ENCODE measurements around the gene THAP11. TPM values are rescaled to one million over a fixed set of nuclear protein-coding genes. Genes with fewer than 3 reads are reported as not detected.
A peak's percentile ranks its signal among the peaks of the same experiment; 100 is the strongest.
"Not testable (repeated sequence)": the region's sequence is repeated elsewhere in the genome, so short reads cannot be mapped to it uniquely, and the experiment has no call there.

The THAP11 gene
- polyA plus RNA-seq, 10 donors: 20.1 to 29.7 (median 24.6) TPM

DNA sequence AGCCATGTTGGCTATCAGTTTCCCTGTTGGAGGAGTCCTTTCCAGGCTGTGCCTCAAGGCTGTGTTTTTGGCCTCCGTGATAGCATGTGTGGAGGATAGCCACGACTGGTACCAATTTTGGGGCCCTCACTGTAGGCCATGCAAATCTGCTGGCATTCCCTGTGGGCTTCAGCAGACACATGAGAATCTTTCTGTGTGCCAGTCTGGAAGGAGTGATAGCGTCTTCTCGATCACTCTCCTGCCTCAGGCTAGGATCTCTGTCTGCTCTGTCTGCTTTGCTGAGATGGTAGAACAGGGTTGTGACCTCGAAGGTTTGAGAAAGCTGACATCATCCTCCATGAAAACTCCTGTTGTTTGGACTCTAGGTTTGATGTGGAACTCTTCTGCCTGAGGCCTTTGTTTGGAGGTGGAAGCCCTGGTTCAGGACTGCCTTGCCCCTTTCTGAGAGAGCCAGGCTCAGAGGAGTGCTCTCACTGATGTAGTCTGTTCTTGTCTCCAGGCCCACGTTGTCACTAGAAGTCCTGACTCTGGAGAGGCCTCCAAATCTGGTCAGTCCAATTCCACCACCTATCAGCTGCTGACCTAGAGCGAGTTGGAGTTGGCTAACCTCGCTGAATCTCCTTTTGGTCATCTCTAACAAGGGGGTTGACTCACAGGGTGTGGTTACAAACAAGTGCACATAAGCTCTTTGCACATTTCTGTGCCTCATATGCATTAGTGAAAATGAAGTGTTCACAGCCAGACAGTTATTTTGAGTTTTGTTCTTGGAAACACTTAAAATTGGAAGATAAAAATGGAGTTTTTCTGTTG, 18.7 kb downstream of the THAP11 start:
- no peak for DNase-seq

DNA sequence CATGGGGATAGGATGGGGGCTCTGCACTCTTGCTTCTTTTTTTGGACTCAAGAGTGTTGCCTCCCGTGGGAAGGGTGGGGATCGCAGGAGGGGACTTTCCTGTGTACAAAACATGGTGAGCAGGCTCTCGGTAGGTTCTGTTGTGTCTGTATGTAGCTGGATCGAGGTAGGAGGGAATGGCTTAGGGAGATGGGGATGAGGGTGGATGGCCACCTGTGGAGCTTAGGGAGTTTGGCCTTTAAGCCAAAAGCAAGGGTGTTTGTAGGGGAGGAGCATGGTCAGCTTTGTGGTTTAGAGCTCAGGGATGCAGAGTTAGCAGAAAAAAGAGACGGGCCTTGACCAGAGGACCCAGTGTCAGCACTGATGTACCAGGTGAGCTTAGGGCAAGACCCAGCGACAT, 19.8 kb downstream of the THAP11 start:
- DNase-seq: no peak

DNA sequence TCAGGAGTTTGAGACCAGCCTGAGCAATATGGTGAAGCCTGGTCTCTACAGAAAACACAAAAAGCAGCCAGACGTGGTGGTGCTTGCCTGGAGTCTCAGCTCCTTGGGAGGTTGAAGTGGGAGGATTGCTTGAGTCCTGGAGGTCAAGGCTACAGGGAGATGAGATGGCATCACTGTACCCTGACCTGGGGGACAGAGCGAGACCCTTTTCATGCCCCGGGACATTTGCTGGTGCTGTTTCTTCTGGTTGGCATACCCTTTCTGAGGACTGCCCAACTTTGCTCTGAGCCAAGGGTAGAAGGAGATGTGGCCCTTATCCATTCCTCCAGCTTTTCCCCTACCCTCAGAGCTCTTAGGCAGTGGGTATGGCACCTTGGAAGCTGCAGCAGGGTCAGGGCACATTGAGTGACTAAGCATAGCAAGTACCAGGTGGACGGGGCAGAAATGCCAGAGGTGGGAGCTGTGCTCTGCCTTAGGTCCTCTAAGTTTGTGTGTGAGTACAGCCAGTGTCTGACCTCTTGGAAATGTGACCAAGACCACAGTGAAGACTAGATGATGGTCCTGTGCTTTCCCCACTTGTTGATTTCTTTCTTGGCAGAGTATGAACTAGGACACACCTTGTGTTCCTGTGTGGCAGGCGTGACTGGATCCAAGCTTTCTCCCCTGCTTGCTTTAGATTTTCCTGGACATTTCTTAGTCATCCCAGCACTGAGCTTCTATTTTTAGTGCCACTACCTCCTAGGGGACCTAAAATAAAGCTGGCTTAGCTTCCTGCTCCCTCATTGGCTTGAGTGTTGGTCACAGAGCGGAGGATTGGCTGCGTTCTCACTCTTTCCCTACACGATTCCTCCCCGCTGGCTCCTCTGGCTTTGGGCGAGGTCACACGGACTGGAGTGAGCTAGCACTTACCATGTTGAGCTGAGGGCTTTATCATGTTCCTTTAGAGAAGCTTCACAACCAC, 20.8 kb downstream of the THAP11 start:
- DNase-seq: peak; percentile 67 to 81 (median 78)

DNA sequence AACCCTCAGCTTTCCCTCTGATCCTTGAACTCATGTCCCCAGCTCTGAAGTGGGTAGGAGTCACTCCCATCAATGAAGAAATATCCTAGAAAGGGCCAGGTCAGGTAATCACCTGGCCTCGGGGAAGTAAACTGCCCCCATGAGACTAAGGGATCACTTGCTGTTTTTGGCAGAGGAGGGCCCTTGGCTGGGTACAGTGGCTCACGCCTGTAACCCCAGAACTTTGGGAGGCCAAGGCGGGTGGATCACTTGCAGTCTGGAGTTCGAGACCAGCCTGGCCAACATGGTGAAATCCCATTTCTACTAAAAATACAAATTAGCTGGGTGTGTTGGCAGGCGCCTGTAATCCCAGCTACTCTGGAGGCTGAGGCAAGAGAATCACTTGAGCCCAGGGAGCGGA, 21.9 kb downstream of the THAP11 start:
- not testable (repeated sequence) for DNase-seq

DNA sequence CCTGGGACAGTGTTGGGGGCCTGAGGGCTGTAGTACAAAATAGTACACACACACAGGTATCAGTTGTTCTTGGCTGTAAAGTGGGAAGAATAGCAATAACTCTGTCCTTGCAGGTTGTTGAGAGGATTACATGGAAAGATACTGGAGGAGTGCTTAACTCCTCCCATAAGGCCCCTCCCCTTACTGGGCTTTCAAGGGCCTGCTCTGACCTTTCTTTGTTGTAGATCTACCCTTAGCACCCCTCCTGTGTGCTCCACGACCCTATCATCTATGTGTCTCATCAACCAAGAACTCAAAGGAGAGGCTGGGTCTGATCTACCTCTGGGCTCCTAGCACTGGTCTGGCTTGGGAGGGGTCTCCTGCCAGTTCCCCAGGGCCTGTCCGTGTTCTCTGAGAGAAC, 22.5 kb downstream of the THAP11 start:
- DNase-seq: no peak

DNA sequence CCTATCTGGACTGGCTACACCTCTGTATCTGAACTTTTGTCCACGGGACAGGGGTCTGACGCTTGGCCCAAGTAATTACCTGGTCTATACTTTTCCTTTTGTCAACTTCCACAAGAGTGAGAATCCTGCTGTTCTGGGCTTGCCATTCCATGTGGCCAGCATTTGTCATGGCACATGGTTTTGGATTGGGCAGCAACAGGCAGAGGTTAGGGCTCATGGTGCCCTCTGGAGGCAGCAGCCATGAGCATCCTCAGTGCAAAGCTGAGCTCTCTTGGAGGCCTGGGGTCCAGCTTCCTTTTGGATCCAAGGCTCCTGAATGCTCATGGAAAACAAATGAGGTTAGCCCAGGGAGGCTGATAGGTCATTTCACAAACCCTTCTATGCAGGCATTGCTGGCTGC, 23.2 kb downstream of the THAP11 start:
- DNase-seq: no peak

DNA sequence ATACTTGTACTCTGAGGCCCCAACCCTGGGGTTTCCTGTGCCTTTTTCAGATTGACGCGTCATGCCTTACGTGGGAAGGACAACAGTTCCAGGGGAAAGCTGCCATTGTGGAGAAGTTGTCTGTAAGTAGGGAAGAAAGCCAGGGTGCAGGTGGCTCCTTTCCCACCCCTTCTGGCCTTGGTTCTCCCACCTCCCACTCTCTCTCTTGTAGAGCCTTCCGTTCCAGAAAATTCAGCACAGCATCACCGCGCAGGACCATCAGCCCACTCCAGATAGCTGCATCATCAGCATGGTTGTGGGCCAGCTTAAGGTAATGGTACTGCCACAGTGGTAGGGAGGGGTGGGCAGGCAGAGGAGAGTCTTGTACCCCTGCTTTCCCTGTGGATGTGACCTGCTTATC, 26.2 kb downstream of the THAP11 start:
- DNase-seq: no peak

DNA sequence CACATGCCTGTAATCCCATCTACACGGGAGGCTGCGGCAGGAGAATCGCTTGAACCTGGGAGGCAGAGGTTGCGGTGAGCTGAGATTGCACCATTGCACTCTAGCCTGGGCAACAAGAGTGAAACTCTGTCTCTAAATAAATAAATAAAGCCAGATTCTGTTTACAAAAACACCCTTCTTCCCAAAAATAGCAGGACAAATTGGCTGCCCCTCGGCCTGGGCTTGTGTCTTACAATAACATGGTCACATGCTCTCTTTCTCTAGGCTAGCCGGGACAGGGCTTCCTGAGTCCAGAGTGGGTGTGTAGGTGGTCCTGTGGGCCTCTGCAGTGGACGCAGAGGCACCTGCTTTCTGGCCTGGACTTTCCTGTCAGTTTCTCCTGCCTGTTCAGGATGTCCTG, 27.5 kb downstream of the THAP11 start:
- DNase-seq: no peak

DNA sequence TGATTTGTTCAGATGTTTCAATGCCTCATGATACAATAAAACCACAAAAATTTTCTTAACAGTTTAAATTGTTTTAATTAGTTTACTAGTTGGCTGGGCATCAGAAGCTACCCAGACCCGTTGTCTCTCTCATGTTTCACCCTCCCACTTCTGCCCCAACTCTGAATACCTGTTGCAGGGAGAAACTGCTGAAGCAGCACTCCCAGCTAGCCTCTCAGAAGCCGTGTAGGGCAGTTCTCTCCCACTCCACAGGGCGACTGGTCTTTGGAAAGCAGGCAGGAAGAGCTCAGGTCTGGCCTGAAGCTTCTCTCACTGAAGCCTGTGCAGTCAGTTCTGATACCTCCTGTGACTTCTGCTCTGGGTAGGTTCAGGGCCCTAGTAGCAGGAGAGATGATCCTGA, 29.1 kb downstream of the THAP11 start:
- DNase-seq: no peak

DNA sequence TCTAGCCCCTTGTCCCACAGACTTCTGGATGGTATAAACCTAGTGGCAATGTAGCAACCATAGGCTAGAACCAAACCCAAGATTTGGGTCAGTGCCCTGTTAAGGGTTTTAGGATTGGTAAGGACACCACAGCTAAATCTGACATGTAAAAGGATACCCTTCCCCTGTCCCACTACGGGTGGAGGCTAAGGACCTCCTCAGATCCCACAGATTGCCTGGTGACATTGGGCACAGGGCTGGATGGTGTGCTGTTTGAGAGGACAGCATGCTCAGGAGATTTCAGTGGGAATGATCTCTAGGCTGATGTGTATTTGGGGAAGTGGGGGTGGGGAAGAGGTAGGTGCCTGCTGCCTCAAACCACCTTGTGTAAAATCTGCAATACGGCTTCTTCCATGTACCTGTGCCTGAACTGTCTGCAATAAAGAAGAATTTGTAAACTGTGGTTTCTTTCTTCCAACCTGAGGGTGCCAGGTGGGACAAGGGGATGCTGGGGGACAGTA, 30.1 kb downstream of the THAP11 start:
- no peak for DNase-seq

DNA sequence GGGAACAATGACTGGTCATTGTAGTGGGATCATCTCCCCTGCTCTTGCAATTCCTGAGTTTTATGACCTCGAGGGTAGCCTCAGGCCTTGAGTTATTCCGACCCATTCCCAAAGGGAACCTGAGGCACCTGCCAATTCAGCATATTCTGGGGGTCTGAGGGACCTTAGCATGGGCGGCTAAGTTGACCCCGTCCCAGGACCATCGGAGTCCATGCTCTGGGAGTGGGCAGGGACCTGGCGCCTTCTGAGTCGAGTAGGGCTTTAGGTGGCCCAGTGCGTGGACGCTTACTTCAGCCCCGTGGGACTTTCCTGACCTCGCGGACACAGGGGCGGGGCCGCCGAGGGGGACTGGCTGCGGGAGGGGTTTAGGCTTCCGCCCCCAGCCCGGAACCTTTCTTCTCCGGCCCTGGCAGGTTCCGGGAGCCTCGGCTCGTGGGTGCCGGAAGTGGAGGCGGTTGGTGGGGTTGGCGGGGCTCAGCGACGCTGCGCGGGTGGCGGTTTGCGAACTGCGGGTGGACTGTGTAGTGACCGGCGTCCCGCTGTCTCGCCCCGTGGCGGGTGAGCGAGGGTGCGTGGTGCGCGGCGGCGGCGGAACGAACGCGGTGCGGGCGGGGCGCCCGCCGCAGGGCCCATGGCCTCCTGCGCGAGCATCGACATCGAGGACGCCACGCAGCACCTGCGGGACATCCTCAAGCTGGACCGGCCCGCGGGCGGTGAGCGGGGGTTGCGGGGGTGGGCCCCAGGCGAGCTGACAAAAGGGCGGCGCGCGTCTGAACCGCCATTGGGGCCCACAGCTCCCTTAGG, 30.7 kb downstream of the THAP11 start, which contains the start of gene EDC4:
TSS of gene EDC4 (plus strand) at position 422 of the 804 bp plus-strand sequence. CDS start at position 632, 210 bp downstream.
- peak; percentile 66 to 91 (median 82) for DNase-seq

DNA sequence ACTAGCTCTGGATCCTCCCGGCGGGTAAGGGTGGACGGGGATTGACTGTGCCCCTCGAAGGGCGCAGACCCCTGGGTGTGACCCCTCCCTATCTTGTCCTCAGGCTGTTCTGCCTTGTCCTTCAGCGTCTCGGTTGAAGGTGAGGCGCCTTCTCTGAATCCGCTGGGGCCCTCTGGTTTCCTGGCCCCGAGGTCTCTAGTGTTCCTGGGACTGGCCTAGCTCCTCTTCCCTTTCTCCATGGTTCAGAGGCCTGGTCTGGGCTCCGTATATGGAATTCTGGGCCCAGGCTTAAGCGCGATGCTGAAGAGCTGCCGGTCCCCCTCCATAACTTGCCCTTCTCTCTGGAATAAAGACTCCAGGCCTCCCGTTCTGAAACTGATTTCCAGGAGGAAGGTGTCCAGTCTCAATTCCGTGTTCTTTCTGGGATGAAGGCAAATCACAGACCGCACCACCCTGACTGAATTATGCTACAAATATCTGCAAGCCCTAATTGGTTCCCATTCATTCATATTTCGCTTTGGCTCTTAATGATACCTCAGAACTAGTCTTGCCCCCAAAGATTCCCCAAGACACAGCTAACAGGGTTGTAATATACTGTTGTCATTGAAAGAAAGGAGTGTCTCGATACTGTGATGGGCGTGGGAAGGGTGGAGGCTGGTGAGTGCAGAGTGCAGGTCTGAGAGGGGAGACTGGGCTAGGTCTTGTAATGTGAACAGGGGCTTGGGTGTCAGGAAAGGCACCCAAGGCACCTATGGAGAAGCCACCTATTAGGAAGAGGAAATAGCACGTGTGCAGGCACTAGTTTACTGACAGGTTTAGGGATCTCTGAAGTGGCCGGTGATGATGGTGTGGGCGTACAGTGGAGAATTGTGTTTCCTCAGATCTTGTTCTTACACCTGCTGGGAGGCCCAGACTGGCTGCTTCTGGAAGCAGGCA, 31.6 kb downstream of the THAP11 start:
- no peak for DNase-seq

DNA sequence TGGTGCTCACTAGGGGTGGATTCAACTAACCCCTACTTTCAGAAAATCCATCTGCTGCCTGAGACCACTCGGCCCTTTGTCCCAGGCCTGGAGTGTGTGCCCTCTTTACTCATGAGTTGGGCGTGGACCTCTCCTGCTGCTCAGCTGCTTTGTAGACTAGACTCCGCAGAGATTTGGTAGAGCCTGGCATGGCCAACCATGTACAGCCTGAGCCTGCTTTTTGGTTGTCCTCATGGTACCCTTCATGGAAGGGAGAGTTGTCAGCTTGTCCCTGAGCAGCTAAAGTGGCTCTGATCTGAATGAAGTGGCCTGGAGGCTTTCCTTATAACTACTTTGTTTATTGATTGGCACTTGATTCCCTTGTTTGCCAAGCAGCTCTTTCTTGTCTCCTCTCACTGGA, 32.3 kb downstream of the THAP11 start:
- DNase-seq: no peak

DNA sequence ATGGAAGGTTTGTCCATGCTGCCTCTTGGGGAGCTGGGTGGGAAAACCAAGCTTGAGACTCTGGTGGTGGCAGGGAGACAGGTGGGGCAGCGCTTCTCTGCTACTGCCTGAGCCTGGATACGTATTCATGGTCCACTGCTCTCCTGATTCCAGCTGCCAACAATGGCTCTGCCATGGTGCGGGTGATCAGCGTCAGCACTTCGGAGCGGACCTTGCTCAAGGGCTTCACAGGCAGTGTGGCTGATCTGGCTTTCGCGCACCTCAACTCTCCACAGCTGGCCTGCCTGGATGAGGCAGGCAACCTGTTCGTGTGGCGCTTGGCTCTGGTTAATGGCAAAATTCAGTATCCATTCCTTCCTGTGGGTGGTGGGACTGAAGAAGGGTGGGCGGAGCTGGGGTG, 34.9 kb downstream of the THAP11 start:
- DNase-seq: no peak

DNA sequence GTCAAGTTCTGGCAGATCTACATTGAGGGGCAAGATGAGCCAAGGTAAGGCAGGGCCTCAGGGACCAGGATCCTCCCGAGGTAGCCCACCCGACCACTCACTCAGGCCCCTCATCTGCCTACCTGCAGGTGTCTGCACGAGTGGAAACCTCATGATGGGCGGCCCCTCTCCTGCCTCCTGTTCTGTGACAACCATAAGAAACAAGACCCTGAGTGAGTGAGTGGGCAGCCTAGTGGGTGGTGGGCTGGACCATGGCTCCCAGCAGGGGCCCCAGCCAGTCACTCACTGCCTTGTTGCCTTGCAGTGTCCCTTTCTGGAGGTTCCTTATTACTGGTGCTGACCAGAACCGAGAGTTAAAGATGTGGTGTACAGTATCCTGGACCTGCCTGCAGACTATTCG, 36.1 kb downstream of the THAP11 start:
- no peak for DNase-seq

DNA sequence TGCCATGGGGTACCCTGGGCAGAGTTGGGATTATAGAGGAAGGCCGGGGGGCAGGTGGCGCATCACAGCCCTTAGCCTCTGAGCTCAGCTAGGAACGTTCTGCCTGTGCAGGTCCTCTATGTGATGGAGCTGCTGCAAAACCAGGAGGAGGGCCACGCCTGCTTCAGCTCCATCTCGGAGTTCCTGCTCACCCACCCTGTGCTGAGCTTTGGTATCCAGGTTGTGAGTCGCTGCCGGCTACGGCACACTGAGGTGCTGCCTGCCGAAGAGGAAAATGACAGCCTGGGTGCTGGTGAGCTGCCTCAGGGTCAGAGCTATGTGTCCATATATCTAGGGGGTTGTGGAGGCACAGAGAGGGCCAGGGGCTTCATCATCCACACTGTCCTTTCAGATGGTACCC, 36.7 kb downstream of the THAP11 start:
- DNase-seq: no peak

DNA sequence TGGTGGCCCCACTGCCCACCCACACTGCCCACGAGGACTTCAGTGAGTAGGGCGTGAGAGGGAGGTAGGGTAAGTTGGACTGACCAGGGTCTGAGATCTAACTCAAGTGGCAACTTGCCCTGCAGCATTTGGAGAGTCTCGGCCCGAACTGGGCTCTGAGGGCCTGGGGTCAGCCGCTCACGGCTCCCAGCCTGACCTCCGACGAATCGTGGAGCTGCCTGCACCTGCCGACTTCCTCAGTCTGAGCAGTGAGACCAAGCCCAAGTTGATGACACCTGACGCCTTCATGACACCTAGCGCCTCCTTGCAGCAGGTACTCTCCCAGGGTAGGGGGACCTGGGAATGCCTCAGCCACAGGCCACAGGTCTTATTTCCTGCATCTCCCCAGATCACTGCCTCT, 37.3 kb downstream of the THAP11 start:
- no peak for DNase-seq

DNA sequence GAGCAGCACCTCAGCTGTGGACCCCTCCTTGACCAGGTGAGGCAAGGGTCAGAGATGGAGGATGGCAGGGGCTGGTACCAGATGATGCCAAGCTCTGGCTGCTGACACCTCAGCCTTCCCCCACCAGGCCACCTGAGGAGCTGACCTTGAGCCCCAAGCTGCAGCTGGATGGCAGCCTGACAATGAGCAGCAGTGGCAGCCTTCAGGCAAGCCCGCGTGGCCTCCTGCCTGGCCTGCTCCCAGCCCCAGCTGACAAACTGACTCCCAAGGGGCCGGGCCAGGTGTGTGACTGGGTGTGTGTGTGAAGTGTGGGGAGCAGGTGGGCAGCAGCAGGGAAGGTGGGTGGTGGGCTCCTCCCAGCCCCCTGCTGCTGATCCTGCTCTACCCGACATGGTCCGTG, 37.8 kb downstream of the THAP11 start:
- no peak for DNase-seq

DNA sequence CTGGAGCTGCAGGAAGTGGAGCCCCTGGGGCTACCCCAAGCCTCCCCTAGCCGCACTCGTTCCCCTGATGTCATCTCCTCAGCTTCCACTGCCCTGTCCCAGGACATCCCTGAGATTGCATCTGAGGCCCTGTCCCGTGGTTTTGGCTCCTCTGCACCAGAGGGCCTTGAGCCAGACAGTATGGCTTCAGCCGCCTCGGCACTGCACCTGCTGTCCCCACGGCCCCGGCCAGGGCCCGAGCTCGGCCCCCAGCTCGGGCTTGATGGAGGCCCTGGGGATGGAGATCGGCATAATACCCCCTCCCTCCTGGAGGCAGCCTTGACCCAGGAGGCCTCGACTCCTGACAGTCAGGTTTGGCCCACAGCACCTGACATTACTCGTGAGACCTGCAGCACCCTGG, 38.5 kb downstream of the THAP11 start:
- DNase-seq: no peak

DNA sequence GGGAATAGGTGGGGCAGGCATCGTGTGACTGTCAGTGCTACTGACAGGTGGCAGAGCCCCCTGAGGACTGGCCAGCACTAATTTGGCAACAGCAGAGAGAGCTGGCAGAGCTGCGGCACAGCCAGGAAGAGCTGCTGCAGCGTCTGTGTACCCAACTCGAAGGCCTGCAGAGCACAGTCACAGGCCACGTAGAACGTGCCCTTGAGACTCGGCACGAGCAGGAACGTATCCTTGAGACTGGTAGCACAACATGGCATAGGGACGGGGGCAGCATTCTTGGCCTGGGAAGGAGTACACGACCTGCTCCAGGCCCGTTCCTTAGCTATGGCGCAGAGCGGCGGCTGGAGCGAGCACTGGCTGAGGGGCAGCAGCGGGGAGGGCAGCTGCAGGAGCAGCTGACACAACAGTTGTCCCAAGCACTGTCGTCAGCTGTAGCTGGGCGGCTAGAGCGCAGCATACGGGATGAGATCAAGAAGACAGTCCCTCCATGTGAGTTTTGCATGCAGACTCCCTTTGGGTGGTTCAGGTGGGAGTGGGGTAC, 39.6 kb downstream of the THAP11 start:
- DNase-seq: peak; percentile 56 to 73 (median 65)
